Liver (tissue), 3 donors: ENCODE data around the gene TBC1D4.

Experiments used
- ATF3 ChIP-seq: IDR thresholded peaks from 2 replicates; pipeline ENCODE4 v1.6.1; 2016; ENCODE audit warnings: antibody characterized with exemption
- CTCF ChIP-seq: fragments of 150-350 bp; IDR thresholded peaks from 2 replicates; pipeline ENCODE4 v1.5.1; 2017; ENCODE audit warnings: improper control_type of control experiment, low read depth, low read length; ENCODE audit not compliant: missing input control
- donor health status: healthy.
- donor health status: healthy.

GRCh38 chr13:75378301-75378700 lies 103.7 kb downstream of the TBC1D4 start:
- TF ChIP-seq CTCF, result no peak
- no peak for TF ChIP-seq ATF3
